GM18519 (cell line): ENCODE measurements around the gene UACA.
"Not testable (repeated sequence)": the region's sequence is repeated elsewhere in the genome, so short reads cannot be mapped to it uniquely, and the experiment has no call there.

Source experiments
- ATAC-seq: cut with Tn5 transposase; IDR thresholded peaks from one replicate; pipeline ENCODE4 v1.9.1; 2021; ENCODE audit warnings: mild to moderate bottlenecking, moderate library complexity; ENCODE audit not compliant: unreplicated experiment, low FRiP score

Gene UACA

GRCh38 chr15:70753101-70753829, 10.1 kb downstream of the UACA start:
- no peak for ATAC-seq

- ATAC-seq = no peak
These were observed 11.1 kb downstream of the UACA start for GRCh38 chr15:70752193-70752635.

- no peak for ATAC-seq
These were observed 13.0 kb downstream of the UACA start for GRCh38 chr15:70750203-70750869.

GRCh38 chr15:70748281-70748747, 15.0 kb downstream of the UACA start:
- no peak for ATAC-seq

- ATAC-seq = not testable (repeated sequence)
These were observed 16.8 kb downstream of the UACA start for GRCh38 chr15:70746598-70746997.

GRCh38 chr15:70742928-70743327, 20.4 kb downstream of the UACA start:
- no peak for ATAC-seq

GRCh38 chr15:70741677-70742293, 21.6 kb downstream of the UACA start:
- ATAC-seq = no peak

GRCh38 chr15:70741107-70741531, 22.2 kb downstream of the UACA start:
- no peak for ATAC-seq

- ATAC-seq = not testable (repeated sequence)
These were observed 28.3 kb downstream of the UACA start for GRCh38 chr15:70735040-70735439.

GRCh38 chr15:70729164-70729563, 34.2 kb downstream of the UACA start:
- no peak for ATAC-seq

GRCh38 chr15:70726753-70727152, 36.6 kb downstream of the UACA start:
- ATAC-seq = no peak

GRCh38 chr15:70723927-70724326, 39.4 kb downstream of the UACA start:
- no peak for ATAC-seq

GRCh38 chr15:70723122-70723422, 40.3 kb downstream of the UACA start:
- ATAC-seq = no peak

- no peak for ATAC-seq
These were observed 40.9 kb downstream of the UACA start for GRCh38 chr15:70722266-70723121.

- ATAC-seq = no peak
These were observed 42.9 kb downstream of the UACA start for GRCh38 chr15:70720228-70721016.

GRCh38 chr15:70717237-70717793, 46.0 kb downstream of the UACA start:
- no peak for ATAC-seq

- no peak for ATAC-seq
These were observed 47.4 kb downstream of the UACA start for GRCh38 chr15:70715840-70716485.

GRCh38 chr15:70714565-70714964, 48.8 kb downstream of the UACA start:
- ATAC-seq = no peak

- no peak for ATAC-seq
These were observed 49.3 kb downstream of the UACA start for GRCh38 chr15:70714015-70714414.
